Hypothalamus (tissue), 51 donors: ENCODE results near the gene DPP6.

ENCODE experiments used
- DNase-seq, 51 donors: peaks; one replicate each; lab custom pipeline; 2025; lab: John Stamatoyannopoulos, UW

The DPP6 gene

GRCh38 chr7:154777489-154777888, 725.3 kb downstream of the DPP6 start:
- DNase-seq: peak in 18 of 51 donors; percentile 10 to 69 (median 50)

- no peak for DNase-seq
Measured at GRCh38 chr7:154777908-154778307, 725.7 kb downstream of the DPP6 start.

GRCh38 chr7:154781369-154782303, 729.4 kb downstream of the DPP6 start:
- DNase-seq: peak in 12 of 51 donors; percentile 21 to 86 (median 48)

DNA sequence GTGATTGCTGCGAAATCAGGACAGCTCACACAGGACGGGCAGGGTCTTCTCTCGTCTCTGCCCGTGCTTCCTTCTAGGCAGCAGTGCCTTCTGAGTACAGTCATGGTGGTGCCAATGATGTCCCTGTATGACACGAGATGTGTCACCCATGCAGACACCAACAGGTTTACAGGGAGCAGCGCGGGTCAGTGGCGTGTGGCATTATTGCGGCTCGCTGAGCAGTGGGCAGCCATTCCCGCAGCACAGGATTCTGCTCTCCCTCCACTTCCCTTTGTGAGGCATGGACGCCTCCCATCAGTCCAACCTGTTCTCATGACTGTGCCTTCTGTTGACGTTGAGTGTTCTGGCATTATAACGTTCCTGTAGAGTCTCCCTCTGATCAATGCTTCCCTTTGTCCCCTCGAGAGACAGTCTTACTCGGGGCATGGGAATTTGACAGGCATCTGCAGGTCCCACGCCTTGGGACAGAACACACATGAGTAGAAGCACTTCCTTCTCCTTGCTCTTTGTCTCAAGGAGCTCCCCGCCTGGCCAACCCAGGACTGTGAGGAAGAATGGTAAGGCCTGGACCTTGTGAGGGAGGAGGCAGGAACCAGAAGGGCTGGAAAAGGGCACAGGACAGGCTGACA, 731.2 kb downstream of the DPP6 start:
- DNase-seq: no peak

DNA sequence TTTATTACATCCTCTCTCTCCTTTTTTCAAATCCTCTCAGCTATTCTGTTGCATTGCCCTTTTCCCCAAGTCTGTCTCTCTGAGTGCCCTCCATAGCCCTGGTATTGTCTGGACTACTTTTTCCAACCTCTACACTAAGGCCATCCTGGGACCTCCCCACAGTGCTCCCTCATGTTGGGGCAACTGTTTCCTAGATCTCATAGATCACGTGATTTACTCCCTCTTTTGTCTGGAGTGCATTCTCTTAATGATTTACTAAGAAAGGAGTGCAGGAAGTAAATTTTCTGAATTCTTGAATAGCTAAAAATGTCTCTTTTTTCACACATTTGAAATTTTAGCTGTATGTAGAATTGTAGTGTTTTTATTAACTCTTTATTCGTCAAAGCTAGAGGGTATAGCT, 733.7 kb downstream of the DPP6 start:
- no peak for DNase-seq

DNA sequence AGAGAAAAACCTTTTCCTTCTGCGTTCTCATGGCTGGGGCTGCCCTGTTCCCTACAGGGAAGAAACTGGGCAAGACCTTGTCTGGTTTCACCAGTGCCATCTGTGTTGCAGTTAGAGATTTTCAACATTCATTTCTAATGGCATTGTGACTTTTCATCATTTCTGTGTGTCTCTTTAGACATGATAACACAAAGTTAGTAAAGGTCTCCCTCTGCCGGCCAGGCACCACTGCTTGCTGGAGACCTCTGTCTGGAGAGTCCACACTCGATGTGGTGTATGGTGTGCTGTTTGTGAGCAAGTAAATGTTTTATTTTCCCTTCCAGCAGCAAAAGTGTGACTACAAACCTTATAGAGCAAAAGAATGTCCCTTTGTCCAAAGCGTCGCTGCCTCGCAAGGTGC, 737.2 kb downstream of the DPP6 start:
- DNase-seq: peak in 34 of 51 donors; percentile 16 to 85 (median 66)

- DNase-seq: peak in 4 of 51 donors; percentile 18 to 71 (median 29)
Measured at GRCh38 chr7:154791611-154792010, 739.4 kb downstream of the DPP6 start.

DNA sequence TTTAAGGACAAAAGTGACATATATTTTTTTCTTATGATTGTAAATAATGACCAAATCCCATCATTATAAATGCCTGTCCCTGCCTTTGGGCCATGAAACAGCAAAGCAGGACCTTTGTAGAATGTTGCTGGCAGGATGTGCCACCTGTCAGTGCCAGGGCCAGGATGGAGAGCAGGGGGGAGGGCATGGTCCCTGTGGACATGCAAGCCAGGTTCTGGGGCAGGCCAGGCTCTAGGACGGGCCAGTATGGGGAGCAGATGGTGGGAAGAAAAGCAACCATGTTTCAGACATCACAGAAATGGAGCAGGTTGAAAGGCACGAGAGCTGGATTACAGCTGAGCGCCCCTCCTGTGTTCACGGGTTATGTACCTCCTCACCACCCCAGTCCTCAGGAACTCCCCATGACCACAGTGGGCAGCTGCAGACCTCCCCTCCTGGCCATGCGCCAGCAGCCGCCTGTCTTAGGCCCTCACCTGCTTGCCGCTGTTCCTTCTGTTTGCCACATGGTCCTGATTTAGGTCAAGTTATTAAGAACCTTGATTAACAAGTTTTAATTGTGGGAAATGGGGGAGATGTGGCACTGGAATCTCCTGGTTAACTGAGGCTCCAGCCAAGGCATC, 740.3 kb downstream of the DPP6 start:
- DNase-seq: no peak

GRCh38 chr7:154794147-154794780, 742.1 kb downstream of the DPP6 start:
- DNase-seq: peak in 7 of 51 donors; percentile 18 to 32 (median 24)

DNA sequence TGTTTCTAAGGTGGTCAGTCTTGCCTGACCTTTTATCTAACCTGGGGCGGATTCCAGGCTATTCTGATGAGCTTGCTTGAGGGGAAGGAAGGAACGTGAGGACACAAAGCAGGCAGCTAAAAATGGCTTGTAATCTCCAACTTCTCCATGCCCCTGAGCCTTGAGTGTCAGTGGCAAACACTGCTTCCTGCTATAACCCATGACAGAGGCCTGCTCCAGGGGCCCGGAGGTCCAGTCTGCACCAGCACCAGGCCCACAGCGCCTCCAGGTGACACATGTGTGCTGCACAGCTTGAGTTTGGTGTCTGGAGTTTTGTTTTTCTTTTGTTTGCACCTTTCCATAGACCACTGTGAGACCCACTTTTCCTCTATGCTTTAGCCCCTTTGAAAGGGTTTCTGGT, 742.8 kb downstream of the DPP6 start:
- DNase-seq: peak in 1 of 51 donors; percentile 26

GRCh38 chr7:154795437-154795836, 743.2 kb downstream of the DPP6 start:
- peak in 17 of 51 donors; percentile 25 to 63 (median 39) for DNase-seq

DNA sequence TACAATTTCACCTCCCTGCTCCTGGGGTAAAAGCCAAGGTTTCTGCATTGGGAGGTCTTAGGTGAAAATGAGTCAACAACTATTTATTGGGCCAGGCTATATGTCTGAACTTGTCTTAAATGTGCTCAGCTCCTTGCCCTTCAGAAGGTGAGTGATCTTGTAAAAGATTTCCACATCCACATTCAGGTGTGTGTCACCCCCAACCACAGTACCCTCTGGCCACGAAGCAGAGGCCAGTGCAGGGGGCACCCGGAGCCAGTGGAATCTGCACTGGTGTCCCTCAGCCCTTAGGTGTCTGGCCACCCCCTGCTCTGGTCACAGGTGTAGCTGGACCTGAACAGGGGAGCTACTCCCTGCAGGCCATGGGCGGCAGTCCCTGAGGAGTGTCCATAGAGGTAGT, 752.3 kb downstream of the DPP6 start:
- DNase-seq: no peak

GRCh38 chr7:154812027-154812426, 759.8 kb downstream of the DPP6 start:
- DNase-seq: no peak

DNA sequence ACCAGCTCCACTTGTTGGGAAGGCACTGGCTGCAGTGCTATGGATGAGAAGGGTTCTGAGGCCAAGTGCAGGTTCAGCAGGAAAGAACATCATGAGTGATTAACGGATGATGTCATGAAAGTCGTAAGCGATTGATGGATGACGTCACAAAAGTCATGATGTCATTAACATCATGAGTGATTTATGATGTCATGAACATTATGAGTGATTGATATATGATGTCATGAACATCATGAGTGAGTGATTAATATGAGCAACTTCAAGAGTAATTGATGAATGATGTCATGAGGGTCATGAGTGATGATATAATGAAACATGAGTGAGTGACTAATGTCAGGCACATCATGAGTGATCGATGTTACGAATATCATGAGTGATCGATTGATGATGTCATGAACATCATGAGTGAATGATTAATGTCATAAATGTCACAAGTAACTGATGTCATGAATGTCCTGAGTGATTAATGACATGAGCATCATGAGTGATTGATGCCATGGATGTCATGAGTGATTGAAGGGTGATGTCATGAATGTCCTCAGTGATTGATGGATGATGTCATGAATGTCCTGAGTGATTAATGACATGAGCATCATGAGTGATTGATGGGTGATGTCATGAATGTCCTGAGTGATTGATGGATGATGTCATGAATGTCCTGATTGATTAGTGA, 765.2 kb downstream of the DPP6 start:
- DNase-seq: no peak

DNA sequence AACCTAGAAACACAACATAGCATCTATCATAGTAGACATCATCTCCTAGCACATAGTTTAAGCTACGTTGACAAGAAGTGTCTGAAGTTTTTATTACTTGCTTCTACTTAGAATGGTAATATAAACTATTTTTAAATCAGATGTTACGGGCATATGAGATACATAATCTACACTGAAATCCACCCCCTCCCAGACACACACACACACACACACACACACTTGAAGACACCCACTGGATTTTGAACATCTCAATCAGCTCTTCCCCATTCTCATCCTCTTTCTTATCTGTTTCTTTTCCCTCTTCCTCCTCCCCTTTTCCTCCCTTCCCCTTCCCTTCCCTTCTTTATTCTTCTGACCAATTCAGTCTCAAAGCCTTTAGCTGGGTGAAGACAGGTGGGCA, 774.8 kb downstream of the DPP6 start:
- no peak for DNase-seq

GRCh38 chr7:154832557-154833138, 780.5 kb downstream of the DPP6 start:
- DNase-seq: peak in 20 of 51 donors; percentile 4 to 68 (median 37)

- peak in 1 of 51 donors; percentile 39 for DNase-seq
Measured at GRCh38 chr7:154836021-154836448, 783.8 kb downstream of the DPP6 start.

DNA sequence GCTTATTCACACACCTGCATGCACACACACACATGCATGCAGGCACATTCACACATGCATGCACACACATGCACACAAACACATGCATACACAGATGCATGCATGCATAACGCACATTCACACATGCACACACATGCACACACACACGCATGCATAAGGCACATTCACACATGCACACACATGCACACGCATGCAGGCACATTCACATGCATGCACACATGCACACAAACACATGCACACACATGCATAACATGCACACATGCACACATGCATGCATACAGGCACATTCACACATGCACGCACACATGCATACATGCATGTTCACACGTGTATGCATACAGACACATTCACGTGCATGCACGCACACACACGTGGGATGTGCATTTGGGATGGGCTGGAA, 784.9 kb downstream of the DPP6 start:
- DNase-seq: no peak

DNA sequence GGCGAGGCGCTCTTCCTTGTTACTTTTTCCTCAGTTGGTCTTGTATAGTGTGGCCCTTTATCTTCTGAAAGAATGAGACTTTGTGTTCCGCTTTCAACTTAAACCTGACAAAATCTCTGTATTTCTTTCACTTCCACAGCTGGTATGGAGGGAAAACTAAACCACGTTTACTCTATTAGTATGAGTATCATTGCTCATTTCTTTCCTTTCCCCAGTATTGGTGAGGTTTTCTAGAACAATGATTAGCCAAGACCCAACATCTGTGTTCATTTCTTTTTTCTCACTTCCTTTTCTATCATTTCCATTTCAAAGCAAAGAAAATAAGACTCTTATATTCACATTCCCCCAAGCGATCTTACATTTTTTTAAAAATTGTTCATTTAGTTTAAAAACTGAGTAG, 785.4 kb downstream of the DPP6 start:
- DNase-seq: no peak

- no peak for DNase-seq
Measured at GRCh38 chr7:154840086-154840485, 787.9 kb downstream of the DPP6 start.
